ENCODE data around the gene DGKG. TPM values are rescaled to one million over a fixed set of nuclear protein-coding genes. Genes with fewer than 3 reads are reported as not detected.

DGKG gene
- total RNA-seq, 3 donors from 2014 or later, result 0.80 to 6.7 (median 0.96) TPM

- ATAC-seq (peak; percentile 15), DNase-seq (no peak)
- H3K9me3 ChIP-seq, result no peaks in the 10 kb centered on the region
- no peaks in the 10 kb centered on the region for H3K4me1 ChIP-seq (ENCODE audit: low read depth)
- intact Hi-C loops (cut with DNase I, micrococcal nuclease), result no loop called here
- TF ChIP-seq CTCF (IDR thresholded peaks at IDR 0.05), result no peak
- H3K4me3 ChIP-seq, result no peak overlapping the region
- H3K36me3 ChIP-seq (ENCODE audit: low read depth), result no peaks in the 10 kb centered on the region
Measured at GRCh38 chr3:186281176-186281575, 80.9 kb downstream of the DGKG start.

GRCh38 chr3:186280737-186281136, 81.3 kb downstream of the DGKG start:
- intact Hi-C loops (cut with DNase I, micrococcal nuclease), result no loop called here
- ATAC-seq, result no peak
- no peak for DNase-seq

GRCh38 chr3:186277268-186277909, 84.6 kb downstream of the DGKG start:
- Histone ChIP-seq H3K4me1 (ENCODE audit: low read depth) (no peaks in the 10 kb centered on the region), H3K4me3 (no peak overlapping the region), H3K9me3 (no peaks in the 10 kb centered on the region), H3K36me3 (ENCODE audit: low read depth) (no peaks in the 10 kb centered on the region)
- TF ChIP-seq CTCF (IDR thresholded peaks at IDR 0.05), result no peak
- DNase-seq (peak in 1 of 3 donors; percentile 30), ATAC-seq (peak; percentile 47)
- intact Hi-C loops (cut with DNase I, micrococcal nuclease), result no loop called here

More at GRCh38 chr3:186280737-186281136, 81.3 kb downstream of the DGKG start:
- Histone ChIP-seq H3K9me3 (no peaks in the 10 kb centered on the region), H3K36me3 (ENCODE audit: low read depth) (no peaks in the 10 kb centered on the region), H3K4me3 (no peak overlapping the region), H3K4me1 (ENCODE audit: low read depth) (no peaks in the 10 kb centered on the region)
- TF ChIP-seq CTCF (IDR thresholded peaks at IDR 0.05), result no peak

GRCh38 chr3:186275436-186275835, 86.6 kb downstream of the DGKG start:
- ATAC-seq (no peak), DNase-seq (no peak)
- no peaks in the 10 kb centered on the region for H3K4me1 ChIP-seq (ENCODE audit: low read depth)
- intact Hi-C loops (cut with DNase I, micrococcal nuclease), result no loop called here
- H3K4me3 ChIP-seq, result no peak overlapping the region
- TF ChIP-seq CTCF (IDR thresholded peaks at IDR 0.05), result no peak
- no peaks in the 10 kb centered on the region for H3K36me3 ChIP-seq (ENCODE audit: low read depth)
- H3K9me3 ChIP-seq, result no peaks in the 10 kb centered on the region

GRCh38 chr3:186273586-186273985, 88.4 kb downstream of the DGKG start:
- H3K36me3 ChIP-seq (ENCODE audit: low read depth), result no peaks in the 10 kb centered on the region
- TF ChIP-seq CTCF (IDR thresholded peaks at IDR 0.05), result no peak
- intact Hi-C loops (cut with DNase I, micrococcal nuclease), result no loop called here

GRCh38 chr3:186270701-186271100, 91.3 kb downstream of the DGKG start:
- no peak for DNase-seq
- ATAC-seq, result no peak
- H3K4me1 ChIP-seq (ENCODE audit: low read depth), result no peaks in the 10 kb centered on the region
- no peak overlapping the region for H3K4me3 ChIP-seq
- no peak for TF ChIP-seq CTCF (IDR thresholded peaks at IDR 0.05)
- H3K36me3 ChIP-seq (ENCODE audit: low read depth), result no peaks in the 10 kb centered on the region
- intact Hi-C loops (cut with DNase I, micrococcal nuclease), result no loop called here
- H3K9me3 ChIP-seq, result no peaks in the 10 kb centered on the region

More at GRCh38 chr3:186273586-186273985, 88.4 kb downstream of the DGKG start:
- no peaks in the 10 kb centered on the region for H3K9me3 ChIP-seq
- no peak overlapping the region for H3K4me3 ChIP-seq
- DNase-seq, result no peak
- no peak for ATAC-seq
- H3K4me1 ChIP-seq (ENCODE audit: low read depth), result no peaks in the 10 kb centered on the region
